ENCODE results near the gene TMEM176A.

Gene TMEM176A

GRCh38 chr7:150831851-150832250 is 31.3 kb downstream of the TMEM176A start:
- H3K27ac ChIP-seq = no peak overlapping the region
- no peak for TF ChIP-seq ZFX (IDR thresholded peaks at IDR 0.05)
- no peak for TF ChIP-seq CTCF (conservative IDR thresholded peaks at IDR 0.05)

GRCh38 chr7:150835019-150835418 is 34.5 kb downstream of the TMEM176A start:
- TF ChIP-seq CTCF (conservative IDR thresholded peaks at IDR 0.05) = no peak
- TF ChIP-seq ZFX (IDR thresholded peaks at IDR 0.05) = no peak
- no peak overlapping the region for H3K27ac ChIP-seq

DNA sequence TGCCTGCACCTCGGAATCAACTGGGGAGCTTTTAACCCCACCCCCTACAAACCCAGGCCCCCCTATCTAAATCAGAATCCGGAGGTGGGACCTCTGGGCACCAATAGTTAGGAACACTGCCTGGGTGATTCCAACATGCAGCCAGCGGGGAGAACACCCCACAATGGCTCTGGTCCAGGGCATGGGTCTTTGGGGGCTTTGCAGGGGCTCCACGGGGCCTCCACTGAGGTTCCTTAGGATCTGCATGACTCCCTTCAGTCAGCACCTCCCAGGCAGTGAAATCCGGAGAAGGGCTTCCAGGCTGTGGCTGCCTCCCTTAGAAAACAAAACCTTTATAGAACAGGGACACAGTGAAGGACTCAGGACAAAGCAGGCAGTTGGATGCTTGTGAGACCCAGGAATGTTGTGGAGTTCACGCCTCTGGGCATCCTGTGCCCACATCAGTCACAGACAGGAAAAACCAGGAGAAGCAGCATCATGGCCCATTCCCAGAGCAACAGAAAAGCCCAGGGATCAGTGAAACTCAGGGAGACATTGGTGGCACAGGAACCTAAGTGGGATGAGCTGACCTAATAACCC is 35.2 kb downstream of the TMEM176A start:
- no peak overlapping the region for H3K27ac ChIP-seq
- TF ChIP-seq CTCF (conservative IDR thresholded peaks at IDR 0.05) (no peak), ZFX (IDR thresholded peaks at IDR 0.05) (no peak)

- TF ChIP-seq ZFX (IDR thresholded peaks at IDR 0.05) (no peak), CTCF (conservative IDR thresholded peaks at IDR 0.05) (no peak)
Observed at GRCh38 chr7:150838965-150839650, 38.5 kb downstream of the TMEM176A start.

DNA sequence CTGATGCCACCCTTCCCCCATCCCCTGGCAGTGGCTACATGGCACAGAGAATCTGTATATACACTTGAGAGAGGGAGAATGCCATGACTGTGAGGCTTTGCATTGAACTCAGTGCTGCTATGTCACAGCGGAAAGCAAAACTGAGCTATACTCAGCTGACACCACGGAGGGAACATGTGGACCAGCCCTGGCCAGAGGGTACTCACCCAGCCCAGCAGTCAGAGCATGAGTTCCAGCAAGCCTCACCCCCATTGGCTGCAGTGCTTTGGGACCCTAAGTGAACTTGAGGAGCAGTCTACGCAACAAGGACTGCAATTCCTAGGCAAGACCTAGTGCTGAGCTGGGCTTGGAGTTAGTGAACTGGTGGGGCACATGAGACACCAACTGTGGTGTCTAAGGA is 41.4 kb downstream of the TMEM176A start:
- no peak overlapping the region for H3K27ac ChIP-seq
- TF ChIP-seq CTCF (conservative IDR thresholded peaks at IDR 0.05) (no peak), ZFX (IDR thresholded peaks at IDR 0.05) (no peak)

More at GRCh38 chr7:150838965-150839650, 38.5 kb downstream of the TMEM176A start:
- H3K27ac ChIP-seq = no peak overlapping the region

DNA sequence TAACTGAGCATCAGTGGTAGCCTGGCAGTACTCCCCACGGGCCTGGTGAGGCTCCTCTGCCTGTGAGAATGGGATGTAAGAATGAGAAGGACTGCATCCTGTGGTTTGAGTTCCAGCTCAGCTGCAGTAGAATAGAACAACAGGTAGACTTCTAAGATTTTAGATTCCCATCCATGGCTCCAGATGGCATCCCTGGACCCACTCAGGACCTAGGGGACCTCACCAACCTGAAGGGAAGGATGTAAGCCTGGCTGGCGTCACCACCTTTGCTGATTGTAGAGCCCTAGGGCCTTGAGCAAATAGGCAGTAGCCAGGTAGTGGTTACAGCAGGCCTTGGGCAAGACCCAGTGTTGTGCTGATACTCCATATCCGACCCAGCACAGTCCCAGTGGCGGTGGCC is 42.1 kb downstream of the TMEM176A start:
- TF ChIP-seq ZFX (IDR thresholded peaks at IDR 0.05) (no peak), CTCF (conservative IDR thresholded peaks at IDR 0.05) (no peak)
- H3K27ac ChIP-seq = no peak overlapping the region

- TF ChIP-seq ZFX (IDR thresholded peaks at IDR 0.05) (no peak), CTCF (conservative IDR thresholded peaks at IDR 0.05) (no peak)
- H3K27ac ChIP-seq = no peak overlapping the region
Observed at GRCh38 chr7:150845421-150845861, 44.9 kb downstream of the TMEM176A start.

Measured in C4-2B (cell line).